Hematopoietic multipotent progenitor cell treated with erythropoietin and hydrocortisone succinate and interleukin-3 and kit ligand, for 6 days (in vitro differentiated cells): ENCODE results near the gene ENGASE.
A peak's percentile ranks its signal among the peaks of the same experiment; 100 is the strongest.

Experiments
- DNase-seq: peaks from one replicate; pipeline ENCODE4 v3.0.0-alpha.2; 2015

Gene ENGASE

GRCh38 chr17:79039171-79039570 is 35.5 kb upstream of the ENGASE start:
- DNase-seq, result no peak

GRCh38 chr17:79039886-79040285 is 34.7 kb upstream of the ENGASE start:
- no peak for DNase-seq

DNA sequence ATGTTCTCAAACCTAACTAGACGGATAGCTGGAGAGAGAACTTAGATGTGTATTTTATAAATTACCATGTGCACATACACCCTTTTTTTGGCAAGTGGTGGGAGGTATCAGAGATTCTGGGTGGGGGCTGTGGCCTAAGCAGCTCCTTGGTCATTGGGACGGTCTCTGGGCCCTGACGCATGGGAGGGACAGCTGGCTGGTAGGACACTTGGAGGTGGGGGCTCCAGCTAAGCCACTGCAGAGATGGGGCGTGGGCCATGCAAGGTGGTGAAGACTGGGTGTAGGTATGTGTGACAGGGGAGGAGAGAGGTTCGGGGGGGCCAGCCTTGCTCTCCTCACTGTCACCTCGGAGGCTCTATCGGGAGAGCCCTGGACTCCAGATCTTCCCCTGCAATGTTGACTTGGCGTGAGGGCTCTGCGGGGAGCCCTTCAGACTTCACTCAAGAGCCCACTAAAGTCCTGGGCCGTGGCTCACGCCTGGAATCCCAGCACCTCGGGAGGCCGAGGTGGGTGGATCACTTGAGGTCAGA is 33.5 kb upstream of the ENGASE start:
- DNase-seq, result no peak

- no peak for DNase-seq
Measured at GRCh38 chr17:79041723-79042420, 32.8 kb upstream of the ENGASE start.

DNA sequence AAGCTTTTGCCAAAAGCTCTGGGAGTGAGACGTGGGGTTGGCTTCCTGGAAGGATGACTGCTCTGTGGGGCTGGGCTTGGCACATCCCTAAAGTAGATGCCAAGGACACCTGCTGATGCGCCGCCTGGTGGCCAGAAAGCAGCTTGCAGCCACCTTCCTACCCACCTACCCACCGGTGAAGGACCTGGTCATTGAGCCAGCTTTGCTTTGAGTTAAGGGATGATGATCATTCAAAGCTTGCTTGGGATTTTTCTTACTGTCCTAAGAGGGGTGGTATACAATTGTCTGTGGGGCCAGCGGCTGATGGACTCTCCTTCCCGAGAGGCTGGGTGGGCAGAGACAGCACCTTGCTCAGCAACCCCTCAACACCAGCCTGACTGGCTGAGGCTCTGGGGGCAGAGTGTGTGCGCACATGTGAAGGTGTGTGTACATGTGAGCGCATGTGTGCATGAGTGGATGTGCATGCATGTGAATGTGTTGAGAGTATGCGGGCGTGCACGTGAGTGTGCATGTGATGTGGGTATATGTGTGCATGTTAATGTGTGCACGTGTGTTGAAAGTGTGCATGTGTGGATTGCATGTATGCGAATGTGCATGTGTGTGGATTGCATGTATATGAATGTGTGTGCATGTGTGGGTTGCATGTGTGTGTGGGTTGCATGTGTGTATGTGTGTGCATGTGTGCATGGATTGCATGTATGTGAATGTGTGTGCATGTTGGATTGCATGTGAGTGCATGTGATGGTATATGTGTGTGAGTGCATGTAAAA is 32.0 kb upstream of the ENGASE start:
- peak; percentile 76 for DNase-seq

- DNase-seq, result no peak
Measured at GRCh38 chr17:79043191-79043930, 31.3 kb upstream of the ENGASE start.

GRCh38 chr17:79043931-79044320 is 30.7 kb upstream of the ENGASE start:
- DNase-seq, result no peak

- DNase-seq, result no peak
Measured at GRCh38 chr17:79044462-79044861, 30.2 kb upstream of the ENGASE start.

- no peak for DNase-seq
Measured at GRCh38 chr17:79045001-79045729, 29.5 kb upstream of the ENGASE start.

DNA sequence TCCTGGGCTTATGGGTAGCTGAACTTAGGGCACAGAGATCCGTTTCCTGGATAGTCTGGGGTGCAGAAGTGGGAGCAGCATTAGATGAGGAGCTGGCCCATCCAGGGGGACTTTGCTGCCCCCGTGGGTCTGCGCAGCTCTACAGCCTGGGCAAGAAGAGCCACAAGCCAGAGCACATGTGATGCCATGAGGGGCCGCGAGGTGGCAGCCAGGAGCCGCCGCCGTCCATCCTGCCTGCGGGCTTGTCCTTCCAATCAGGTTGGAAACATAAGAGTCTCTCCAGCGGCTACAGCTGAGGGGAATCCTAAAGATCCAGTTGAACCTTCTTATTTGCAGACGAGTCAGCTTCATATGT is 28.8 kb upstream of the ENGASE start:
- peak; percentile 79 for DNase-seq

DNA sequence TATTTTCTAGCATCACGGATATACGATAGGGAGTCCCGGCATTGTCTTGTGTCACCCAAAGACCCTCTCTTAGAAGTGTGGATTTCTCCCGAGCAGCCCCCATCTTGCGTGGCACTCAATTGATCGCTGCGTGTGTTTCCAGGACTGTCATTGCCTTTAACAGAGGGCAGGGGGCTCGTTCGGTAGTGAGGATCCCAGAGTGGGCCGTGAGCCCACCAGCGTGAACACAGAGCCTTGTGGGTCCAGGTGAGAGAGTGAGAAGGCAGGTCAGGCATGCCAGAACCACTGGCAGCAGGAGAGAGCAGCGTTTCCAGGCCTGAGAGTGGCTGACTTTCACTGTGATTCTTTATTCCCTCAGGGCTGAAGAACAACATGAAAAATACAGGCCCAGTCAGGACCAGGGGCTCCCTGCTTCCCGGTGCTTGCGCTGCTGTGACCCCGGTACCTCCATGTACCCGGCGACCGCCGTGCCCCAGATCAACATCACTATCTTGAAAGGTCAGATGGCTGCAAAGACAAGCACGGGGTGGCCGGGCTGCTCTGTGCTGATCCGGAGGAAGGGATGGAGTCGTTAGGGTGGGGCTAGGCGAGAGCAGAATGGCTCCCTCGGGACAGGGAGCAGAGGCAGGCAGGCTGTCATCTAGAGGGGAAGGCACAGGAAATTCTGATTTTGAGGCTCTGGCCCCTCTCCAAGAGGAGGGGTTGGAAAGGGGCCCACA is 28.3 kb upstream of the ENGASE start:
- DNase-seq, result no peak

- DNase-seq, result no peak
Measured at GRCh38 chr17:79046916-79047280, 27.7 kb upstream of the ENGASE start.

GRCh38 chr17:79047291-79047920 is 27.2 kb upstream of the ENGASE start:
- DNase-seq, result no peak

DNA sequence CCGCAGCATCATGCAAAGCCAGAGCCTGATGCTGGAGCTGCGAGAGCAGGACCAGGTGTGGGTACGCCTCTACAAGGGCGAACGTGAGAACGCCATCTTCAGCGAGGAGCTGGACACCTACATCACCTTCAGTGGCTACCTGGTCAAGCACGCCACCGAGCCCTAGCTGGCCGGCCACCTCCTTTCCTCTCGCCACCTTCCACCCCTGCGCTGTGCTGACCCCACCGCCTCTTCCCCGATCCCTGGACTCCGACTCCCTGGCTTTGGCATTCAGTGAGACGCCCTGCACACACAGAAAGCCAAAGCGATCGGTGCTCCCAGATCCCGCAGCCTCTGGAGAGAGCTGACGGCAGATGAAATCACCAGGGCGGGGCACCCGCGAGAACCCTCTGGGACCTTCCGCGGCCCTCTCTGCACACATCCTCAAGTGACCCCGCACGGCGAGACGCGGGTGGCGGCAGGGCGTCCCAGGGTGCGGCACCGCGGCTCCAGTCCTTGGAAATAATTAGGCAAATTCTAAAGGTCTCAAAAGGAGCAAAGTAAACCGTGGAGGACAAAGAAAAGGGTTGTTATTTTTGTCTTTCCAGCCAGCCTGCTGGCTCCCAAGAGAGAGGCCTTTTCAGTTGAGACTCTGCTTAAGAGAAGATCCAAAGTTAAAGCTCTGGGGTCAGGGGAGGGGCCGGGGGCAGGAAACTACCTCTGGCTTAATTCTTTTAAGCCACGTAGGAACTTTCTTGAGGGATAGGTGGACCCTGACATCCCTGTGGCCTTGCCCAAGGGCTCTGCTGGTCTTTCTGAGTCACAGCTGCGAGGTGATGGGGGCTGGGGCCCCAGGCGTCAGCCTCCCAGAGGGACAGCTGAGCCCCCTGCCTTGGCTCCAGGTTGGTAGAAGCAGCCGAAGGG is 26.4 kb upstream of the ENGASE start:
- DNase-seq, result no peak

DNA sequence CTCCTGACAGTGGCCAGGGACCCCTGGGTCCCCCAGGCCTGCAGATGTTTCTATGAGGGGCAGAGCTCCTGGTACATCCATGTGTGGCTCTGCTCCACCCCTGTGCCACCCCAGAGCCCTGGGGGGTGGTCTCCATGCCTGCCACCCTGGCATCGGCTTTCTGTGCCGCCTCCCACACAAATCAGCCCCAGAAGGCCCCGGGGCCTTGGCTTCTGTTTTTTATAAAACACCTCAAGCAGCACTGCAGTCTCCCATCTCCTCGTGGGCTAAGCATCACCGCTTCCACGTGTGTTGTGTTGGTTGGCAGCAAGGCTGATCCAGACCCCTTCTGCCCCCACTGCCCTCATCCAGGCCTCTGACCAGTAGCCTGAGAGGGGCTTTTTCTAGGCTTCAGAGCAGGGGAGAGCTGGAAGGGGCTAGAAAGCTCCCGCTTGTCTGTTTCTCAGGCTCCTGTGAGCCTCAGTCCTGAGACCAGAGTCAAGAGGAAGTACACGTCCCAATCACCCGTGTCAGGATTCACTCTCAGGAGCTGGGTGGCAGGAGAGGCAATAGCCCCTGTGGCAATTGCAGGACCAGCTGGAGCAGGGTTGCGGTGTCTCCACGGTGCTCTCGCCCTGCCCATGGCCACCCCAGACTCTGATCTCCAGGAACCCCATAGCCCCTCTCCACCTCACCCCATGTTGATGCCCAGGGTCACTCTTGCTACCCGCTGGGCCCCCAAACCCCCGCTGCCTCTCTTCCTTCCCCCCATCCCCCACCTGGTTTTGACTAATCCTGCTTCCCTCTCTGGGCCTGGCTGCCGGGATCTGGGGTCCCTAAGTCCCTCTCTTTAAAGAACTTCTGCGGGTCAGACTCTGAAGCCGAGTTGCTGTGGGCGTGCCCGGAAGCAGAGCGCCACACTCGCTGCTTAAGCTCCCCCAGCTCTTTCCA is 25.5 kb upstream of the ENGASE start:
- DNase-seq, result no peak

- DNase-seq, result no peak
Measured at GRCh38 chr17:79049821-79050220, 24.8 kb upstream of the ENGASE start.

DNA sequence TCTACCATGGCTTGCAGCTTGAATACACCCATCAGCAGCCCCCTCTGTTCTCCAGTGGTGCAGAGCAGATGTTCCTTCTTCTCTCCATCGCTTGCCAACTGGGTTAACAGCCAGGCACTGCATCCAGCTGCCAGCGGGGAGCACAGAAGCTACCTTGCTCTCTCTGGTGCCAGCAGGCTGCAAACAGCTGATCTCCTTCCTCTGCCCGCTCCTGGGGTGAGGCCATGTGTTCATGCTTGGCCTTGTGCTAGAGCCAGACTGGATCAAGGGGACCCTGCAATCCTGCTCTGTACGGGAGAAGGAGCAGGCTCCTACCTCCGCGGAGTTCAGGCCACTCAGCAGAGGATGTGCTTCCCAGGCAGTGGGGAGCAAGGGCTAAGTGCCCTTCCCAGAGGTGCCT is 24.1 kb upstream of the ENGASE start:
- DNase-seq, result no peak

GRCh38 chr17:79051306-79051705 is 23.3 kb upstream of the ENGASE start:
- no peak for DNase-seq

- DNase-seq, result no peak
Measured at GRCh38 chr17:79052131-79052530, 22.5 kb upstream of the ENGASE start.
